ENCODE data around the gene KCTD19. TPM values are rescaled to one million over a fixed set of nuclear protein-coding genes. Genes with fewer than 3 reads are reported as not detected.

The KCTD19 gene
- under 1 TPM in 1 of 2 donors, not detected in 1; 0.33 TPM for total RNA-seq

GRCh38 chr16:67326472-67327309 lies at the start of gene KCTD19, which contains the start of gene LRRC36:
Gene KCTD19 (minus strand): TSS chr16:67326741. CDS start chr16:67326707, 34 bp downstream.
Gene LRRC36 (plus strand): TSS chr16:67326815. CDS start chr16:67326863, 48 bp downstream.

GRCh38 chr16:67279296-67280089 lies 47.0 kb downstream of the KCTD19 start, which contains the start of gene PLEKHG4:
Gene PLEKHG4 (plus strand): TSS chr16:67279532. CDS start chr16:67280045, 513 bp downstream.

GRCh38 chr16:67248401-67249177 lies 78.0 kb downstream of the KCTD19 start, which contains the start of gene SLC9A5:
Gene SLC9A5 (plus strand): TSS chr16:67248979. CDS start chr16:67249015, 36 bp downstream.

GRCh38 chr16:67247192-67248072 lies 79.1 kb downstream of the KCTD19 start, which contains the start of gene FHOD1:
Gene FHOD1 (minus strand): TSS chr16:67247481. CDS start chr16:67247410, 71 bp downstream.

Other genes with a start within 250 kb of the KCTD19 start
- 10 to 100 TPM; 16.5 to 17.3 TPM for gene PHAF1, start 216.8 kb downstream of the KCTD19 start, total RNA-seq
- gene B3GNT9, start 175.7 kb downstream of the KCTD19 start, total RNA-seq, result 10 to 100 TPM; 11.3 to 14.8 TPM
- 10 to 100 TPM; 23.1 to 24.0 TPM for gene TRADD, start 166.8 kb downstream of the KCTD19 start, total RNA-seq
- 10 to 100 TPM; 11.3 to 13.8 TPM for gene FBXL8, start 166.8 kb downstream of the KCTD19 start, total RNA-seq
- 10 to 100 TPM; 27.6 to 66.4 TPM for gene HSF4, start 162.0 kb downstream of the KCTD19 start, total RNA-seq
- gene NOL3, start 156.2 kb downstream of the KCTD19 start, total RNA-seq, result 10 to 100 TPM; 11.7 to 13.3 TPM
- gene MATCAP1, start 142.8 kb downstream of the KCTD19 start, total RNA-seq, result 10 to 100 TPM; 16.0 to 16.2 TPM
- not detected for gene EXOC3L1, start 136.6 kb downstream of the KCTD19 start, total RNA-seq
- 10 to 100 TPM; 54.0 to 81.6 TPM for gene E2F4, start 134.6 kb downstream of the KCTD19 start, total RNA-seq
- gene ELMO3, start 127.6 kb downstream of the KCTD19 start, total RNA-seq, result under 1 TPM; under 0.01 to 0.33 TPM
- 10 to 100 TPM; 27.6 to 28.9 TPM for gene TMEM208, start 99.6 kb downstream of the KCTD19 start, total RNA-seq
- gene FHOD1, start 79.3 kb downstream of the KCTD19 start, total RNA-seq, result 10 to 100 TPM; 12.0 to 32.3 TPM
- gene SLC9A5, start 77.8 kb downstream of the KCTD19 start, total RNA-seq, result under 1 TPM; 0.67 to 0.69 TPM
- 10 to 100 TPM in 1 of 2 donors, 1 to 10 TPM in 1; 8.7 to 23.1 TPM for gene PLEKHG4, start 47.2 kb downstream of the KCTD19 start, total RNA-seq
- gene LRRC36, start 74 bp upstream of the KCTD19 start, total RNA-seq, result under 1 TPM in 1 of 2 donors, not detected in 1; 0.34 TPM
- gene TPPP3, start 66.8 kb upstream of the KCTD19 start, total RNA-seq, result under 1 TPM in 1 of 2 donors, not detected in 1; under 0.01 TPM
- gene ZDHHC1, start 89.7 kb upstream of the KCTD19 start, total RNA-seq, result 1 to 10 TPM; 5.0 to 10.0 TPM
- under 1 TPM in 1 of 2 donors, not detected in 1; 0.33 TPM for gene HSD11B2, start 104.4 kb upstream of the KCTD19 start, total RNA-seq
- gene ATP6V0D1, start 154.4 kb upstream of the KCTD19 start, total RNA-seq, result 100 to 1,000 TPM; 213 to 301 TPM
- gene AGRP, start 156.8 kb upstream of the KCTD19 start, total RNA-seq, result not detected
- 10 to 100 TPM; 26.8 to 27.0 TPM for gene RIPOR1, start 202.1 kb upstream of the KCTD19 start, total RNA-seq
- 10 to 100 TPM; 22.4 to 31.0 TPM for gene CTCF, start 235.8 kb upstream of the KCTD19 start, total RNA-seq